NCI-H2029 treated with DMSO at 0.1 percent for 48 hours (cell line): Measurements from ENCODE around the gene FOSB.

Source experiments
- DNase-seq: peaks from one replicate; lab custom pipeline; 2025; lab: John Stamatoyannopoulos, UW

The FOSB gene

GRCh38 chr19:45442778-45443461, 24.9 kb upstream of the FOSB start:
- no peak for DNase-seq

GRCh38 chr19:45443462-45444317, 24.1 kb upstream of the FOSB start:
- DNase-seq = no peak

GRCh38 chr19:45444318-45445041, 23.3 kb upstream of the FOSB start:
- no peak for DNase-seq

DNA sequence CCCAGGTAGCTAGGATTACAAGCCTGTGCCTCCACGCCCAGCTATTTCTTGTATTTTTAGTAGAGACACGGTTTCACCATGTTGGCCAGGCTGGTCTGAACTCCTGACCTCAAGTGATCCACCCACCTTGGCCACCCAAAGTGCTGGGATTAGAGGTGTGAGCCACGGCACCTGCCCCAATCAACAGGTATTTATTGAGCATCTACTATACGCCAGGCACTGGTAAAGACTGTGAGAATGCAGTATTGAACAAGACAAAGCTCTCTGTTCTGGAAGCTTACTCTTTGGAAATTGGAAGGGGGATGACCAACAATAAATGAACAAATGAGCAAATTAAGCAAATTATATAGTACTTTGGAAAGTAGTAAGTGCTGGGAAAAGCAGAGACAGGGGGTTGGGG, 22.7 kb upstream of the FOSB start:
- no peak for DNase-seq

- no peak for DNase-seq
Measured at GRCh38 chr19:45446295-45446694, 21.5 kb upstream of the FOSB start.

- no peak for DNase-seq
Measured at GRCh38 chr19:45446944-45447343, 20.9 kb upstream of the FOSB start.

- no peak for DNase-seq
Measured at GRCh38 chr19:45448425-45448756, 19.4 kb upstream of the FOSB start.

- no peak for DNase-seq
Measured at GRCh38 chr19:45448887-45449299, 18.9 kb upstream of the FOSB start.

DNA sequence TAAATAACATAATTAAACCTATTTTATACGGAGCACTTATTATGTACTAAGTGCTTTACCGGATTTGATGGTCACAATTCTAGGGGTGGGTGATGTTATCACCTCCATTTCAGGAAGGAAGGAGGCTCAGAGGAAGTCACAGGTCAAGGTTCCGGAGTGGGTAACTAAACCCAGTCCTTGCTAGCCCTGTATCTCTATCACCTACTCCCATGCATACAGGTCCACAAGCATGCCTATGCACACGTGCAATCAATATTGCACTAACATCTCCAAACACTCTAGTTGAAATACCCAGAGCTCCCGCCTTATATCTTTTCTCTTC, 17.8 kb upstream of the FOSB start:
- peak; percentile 22 for DNase-seq

- no peak for DNase-seq
Measured at GRCh38 chr19:45451131-45451849, 16.5 kb upstream of the FOSB start.

GRCh38 chr19:45451850-45452387, 15.9 kb upstream of the FOSB start:
- no peak for DNase-seq

DNA sequence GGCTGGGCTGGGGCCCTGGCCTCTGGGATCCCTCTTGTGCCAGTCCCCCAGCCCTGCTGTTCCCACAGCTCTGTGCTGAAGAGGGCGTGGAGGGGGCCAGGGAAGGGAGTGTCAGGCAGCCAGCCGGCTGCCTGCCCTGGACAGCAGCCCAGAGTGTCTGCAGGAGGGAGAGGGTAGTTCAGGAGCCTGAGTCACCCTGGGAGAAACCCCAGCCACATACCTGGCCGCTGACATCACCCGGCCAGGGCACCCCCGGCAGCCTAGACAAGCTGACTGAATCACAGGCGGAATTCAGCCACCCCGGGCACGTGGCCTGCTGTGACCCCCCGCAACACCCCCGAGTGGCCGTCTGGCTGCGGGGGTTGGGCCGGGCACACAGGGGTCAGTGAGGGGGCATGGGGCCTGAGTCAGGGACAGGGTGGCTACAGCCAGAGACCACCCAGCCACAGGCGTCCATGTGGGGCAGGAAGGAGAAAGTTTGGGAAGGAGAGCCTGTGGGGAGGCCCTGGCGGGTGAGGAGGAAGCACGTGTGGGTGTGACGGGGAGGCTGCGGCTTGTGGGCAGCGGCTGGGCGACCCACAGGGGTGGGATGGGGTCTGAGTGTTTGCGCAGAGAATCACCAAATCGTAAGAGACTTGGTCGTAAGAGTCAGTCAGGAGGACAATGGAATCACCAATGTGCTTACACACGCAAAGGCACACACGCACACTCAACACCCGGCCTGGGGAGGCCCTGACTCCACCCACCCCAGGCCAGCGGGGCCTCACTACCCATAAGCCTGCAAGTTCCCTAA, 11.9 kb upstream of the FOSB start:
- DNase-seq = peak; percentile 72

- no peak for DNase-seq
Measured at GRCh38 chr19:45456500-45456815, 11.3 kb upstream of the FOSB start.

DNA sequence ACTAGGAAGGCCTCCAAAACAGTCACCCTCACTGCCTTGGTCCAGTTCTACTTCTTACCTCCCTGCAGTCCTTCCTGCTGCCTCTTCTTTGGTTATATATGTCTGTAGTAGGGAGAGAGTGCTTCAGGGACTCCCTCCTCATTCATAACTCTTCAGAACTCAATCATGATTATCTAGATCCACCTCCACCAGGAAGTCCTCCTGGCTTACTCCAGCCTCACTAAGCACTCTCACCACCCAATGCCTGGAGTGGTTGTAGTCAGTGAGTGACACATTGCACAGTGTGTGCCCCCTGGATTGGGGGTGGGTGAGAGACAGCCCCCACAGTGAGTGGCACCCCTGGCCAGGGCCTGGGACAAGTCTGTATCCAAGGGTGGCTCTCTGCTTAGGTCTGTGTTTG, 10.0 kb upstream of the FOSB start:
- no peak for DNase-seq

DNA sequence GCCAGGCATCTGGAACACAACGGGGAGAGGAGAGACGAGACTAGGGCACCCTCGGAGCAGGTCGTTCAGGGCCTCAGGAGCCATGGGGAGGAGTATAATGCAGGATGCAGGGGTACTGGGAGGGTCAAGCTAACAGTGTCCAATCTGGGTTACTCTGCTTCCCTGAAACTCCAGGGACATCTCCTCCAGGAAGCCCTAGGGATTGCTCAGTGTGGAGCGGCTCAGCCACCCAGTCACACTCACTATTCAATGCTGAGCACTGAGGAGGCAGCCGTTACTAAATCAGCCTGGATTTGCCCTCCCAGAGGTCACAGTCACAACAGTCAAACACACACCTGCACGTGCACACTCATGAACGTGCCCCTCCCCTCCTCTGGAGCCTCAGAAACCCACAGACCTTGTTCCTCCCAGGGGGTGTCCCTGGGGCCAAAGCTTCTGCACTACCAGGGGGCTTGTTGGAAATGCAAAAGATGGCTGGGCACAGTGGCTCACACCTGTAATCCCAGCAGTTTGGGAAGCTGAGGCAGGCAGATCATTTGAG, 6.9 kb upstream of the FOSB start:
- no peak for DNase-seq

- no peak for DNase-seq
Measured at GRCh38 chr19:45462174-45462573, 5.6 kb upstream of the FOSB start.

DNA sequence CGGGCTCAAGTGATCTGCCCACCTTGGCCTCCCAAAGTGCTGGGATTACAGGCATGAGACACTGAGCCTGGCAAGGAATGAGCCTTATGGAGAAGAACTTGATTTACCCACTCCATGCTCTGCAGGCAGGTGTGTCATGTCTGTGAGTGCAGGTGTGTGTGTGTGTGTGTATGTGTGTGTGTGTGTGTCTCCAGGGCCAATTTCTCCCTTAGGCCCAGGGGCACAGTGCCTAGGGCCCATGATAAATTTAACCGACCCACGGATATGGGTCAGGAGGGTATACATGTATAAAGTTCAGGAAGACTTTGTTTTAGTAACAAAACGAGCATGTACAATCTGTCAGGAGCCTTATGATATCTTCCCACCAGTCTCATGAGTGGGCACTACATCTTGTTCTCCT, 4.6 kb upstream of the FOSB start:
- DNase-seq = no peak

DNA sequence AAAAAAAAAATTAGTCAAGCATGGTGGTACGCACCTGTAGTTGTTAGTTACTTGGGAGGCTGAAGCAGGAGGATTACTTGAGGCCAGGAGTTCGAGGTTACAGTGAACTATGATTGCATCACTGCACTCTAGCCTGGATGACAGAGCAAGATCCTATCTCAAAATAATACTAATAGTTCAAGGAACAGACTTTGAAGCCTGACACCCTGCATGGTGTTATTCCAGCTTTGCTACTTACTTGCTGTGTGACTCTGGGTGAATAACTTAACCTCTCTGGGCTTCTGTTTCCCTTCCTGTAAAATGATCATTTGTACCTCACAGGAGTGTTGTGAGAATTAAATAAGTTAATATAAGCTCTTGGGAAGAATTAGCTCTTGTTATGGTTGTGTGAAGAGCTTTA, 3.5 kb upstream of the FOSB start:
- DNase-seq = no peak

- no peak for DNase-seq
Measured at GRCh38 chr19:45464852-45465441, 2.8 kb upstream of the FOSB start.

DNA sequence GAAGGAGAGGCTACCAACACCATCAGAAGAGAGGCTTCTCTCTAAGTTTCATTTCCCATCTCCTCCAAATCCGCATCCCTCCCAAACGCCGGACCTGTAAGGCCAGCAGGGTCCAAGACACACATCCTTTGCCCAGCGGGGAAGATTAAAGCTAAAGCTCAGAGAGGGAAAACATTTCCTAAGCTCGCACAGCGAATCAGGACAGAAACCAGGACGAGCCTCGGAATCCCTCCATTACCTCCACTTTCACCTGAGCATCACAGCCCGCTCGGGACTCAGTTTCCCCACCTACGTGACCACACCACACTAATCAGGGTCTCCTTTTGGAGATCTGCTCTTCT, 711 bp upstream of the FOSB start:
- DNase-seq = no peak

DNA sequence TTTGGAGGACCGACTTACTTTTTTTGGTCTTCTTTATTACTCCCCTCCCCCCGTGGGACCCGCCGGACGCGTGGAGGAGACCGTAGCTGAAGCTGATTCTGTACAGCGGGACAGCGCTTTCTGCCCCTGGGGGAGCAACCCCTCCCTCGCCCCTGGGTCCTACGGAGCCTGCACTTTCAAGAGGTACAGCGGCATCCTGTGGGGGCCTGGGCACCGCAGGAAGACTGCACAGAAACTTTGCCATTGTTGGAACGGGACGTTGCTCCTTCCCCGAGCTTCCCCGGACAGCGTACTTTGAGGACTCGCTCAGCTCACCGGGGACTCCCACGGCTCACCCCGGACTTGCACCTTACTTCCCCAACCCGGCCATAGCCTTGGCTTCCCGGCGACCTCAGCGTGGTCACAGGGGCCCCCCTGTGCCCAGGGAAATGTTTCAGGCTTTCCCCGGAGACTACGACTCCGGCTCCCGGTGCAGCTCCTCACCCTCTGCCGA, 409 bp downstream of the FOSB start:
- DNase-seq = no peak
